HG02973 (cell line): Measurements from ENCODE around the gene FAM193A.
"Not testable (repeated sequence)": the region's sequence is repeated elsewhere in the genome, so short reads cannot be mapped to it uniquely, and the experiment has no call there.

Experiments used
- ATAC-seq: cut with Tn5 transposase; IDR thresholded peaks from one replicate; pipeline ENCODE4 v1.9.1; 2021; ENCODE audit warnings: moderate library complexity; ENCODE audit not compliant: unreplicated experiment

Gene FAM193A

DNA sequence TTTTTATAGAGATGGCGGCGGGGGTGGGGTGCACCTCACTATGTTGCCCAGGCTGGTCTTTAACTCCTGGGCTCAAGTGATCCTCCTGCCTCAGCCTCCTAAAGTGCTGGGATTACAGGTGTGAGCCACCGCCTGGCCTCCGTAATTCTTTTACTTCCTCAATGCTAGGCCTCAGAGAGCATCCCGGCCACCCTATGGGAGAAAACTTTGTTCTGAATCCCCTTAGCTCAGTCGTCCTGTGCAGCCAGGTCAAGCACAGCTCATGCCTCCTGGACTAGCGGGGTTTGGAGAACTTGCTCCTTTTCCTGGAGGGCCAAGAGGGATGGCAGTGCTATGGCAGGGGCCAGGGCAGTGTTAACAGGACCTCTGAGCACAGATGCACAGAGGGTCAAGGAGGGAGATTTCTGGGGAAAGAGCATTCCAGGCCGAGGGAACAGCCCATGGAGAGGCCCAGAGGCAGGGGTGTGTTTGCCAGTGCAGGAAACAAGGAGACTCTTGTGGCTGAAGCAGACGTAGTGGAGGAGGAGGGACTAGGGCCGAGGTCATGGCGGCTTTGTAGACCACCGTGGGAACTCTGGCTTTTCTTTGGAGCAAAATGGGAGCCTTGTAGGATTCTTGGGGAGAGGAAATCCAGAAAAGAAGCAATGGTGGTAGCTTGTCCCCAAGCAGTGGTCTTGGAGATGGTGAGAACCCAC, 229.5 kb downstream of the FAM193A start:
- ATAC-seq: no peak

DNA sequence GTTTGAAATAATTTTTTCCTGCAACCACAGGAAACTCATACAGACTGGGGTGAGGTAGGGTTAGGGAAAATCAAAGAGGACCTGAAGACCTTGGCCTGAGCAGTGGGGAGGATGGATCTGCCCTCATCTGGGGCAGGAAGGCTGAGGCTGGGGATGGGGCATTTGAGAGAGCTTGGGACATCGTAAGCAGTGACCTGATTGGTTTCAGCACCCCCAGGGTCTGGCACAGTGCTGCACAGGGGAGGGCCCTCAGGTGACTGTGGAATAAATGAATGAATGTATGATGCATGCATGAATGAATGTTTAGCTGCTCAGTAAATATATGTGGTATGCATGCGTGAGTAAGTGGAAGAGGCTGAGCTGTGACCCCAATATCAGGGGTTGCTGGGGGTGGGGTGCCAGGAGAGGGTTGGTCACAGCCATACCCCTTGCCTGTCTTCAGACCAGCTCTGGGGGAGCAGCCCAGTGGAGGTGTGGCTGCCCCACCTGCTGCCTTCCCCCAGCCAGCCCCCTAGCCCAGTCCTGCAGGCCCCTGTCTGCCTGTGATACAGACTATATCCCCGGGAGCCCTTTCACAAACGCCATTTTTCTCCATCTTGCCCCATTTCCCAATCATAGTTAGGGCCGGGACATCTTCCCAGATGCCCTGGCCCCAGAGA, 230.7 kb downstream of the FAM193A start:
- no peak for ATAC-seq

DNA sequence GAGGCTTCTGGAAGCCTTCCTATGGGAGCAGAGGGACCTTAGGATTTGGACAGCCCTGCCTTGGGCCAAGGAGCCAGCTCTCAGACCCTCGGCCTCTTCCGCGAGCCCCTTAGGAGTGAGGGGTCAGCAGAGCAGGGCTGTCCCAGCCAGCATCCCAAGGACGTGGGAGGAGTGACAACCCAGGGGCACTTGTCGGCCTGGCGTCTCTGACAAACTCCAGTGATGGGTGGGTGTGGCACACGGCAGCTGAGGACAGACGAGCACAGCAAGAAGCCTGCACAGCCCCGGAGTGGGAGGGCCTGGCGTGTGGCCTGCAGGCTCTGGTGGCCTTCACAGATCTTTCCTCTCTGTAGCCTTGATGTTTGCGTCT, 231.2 kb downstream of the FAM193A start:
- ATAC-seq: no peak

DNA sequence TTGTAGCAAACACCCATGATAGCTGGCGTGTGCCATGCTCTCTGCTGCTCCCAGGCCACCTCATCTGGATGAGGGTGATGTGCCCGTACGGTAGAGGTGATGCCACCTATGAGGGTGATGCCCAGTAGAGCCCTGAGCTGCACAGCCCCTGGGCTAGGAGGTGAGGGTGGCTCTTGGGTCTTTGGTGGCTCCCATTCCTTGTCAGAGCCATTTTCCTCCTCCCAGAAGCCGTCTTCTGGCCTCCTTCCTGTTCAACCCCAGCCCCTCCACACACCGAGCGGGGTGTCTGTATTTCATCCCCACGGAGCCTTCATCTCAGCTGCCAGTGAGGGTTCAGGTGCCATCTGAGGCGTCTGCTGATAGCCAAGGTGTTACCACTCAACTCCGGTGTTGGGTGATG, 231.7 kb downstream of the FAM193A start:
- ATAC-seq: no peak

DNA sequence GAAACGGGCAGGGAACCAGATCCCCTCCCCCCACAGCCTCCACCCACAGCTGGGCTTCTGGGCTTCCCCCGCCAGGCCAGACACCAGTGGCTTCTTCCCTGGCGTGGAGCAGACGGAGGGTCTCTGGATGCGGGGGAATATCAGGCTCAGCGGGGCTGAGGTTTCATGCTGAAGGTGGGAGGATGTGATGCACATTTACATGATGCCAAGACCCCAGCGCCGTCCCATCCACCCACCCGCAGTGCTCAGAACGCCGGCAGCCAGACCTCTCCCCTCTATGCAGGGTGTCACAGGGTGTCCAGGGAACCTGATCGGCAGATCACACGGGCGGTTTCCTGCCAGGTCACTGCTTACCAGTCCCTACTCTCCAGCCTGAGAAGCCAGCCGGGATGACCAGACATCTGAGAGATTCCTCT, 232.5 kb downstream of the FAM193A start:
- no peak for ATAC-seq

DNA sequence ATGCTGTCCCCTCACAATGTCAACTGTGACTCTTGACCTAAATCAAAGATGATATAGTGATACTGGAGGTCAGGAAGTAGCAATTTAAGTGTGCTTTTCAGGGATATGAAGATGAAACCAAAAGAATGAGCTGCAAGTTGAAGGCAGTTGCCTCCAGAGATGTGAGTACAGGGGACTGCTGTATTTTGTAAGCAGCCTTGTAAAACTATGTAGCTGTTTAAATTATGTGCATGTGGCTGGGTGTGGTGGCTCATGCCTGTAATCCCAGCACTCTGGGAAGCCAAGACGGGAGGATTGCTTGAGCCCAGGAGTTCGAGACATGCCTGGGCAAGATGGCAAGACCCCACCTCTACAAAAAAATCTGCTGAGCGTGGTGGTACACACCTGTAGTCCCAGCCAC, 234.8 kb downstream of the FAM193A start:
- no peak for ATAC-seq

DNA sequence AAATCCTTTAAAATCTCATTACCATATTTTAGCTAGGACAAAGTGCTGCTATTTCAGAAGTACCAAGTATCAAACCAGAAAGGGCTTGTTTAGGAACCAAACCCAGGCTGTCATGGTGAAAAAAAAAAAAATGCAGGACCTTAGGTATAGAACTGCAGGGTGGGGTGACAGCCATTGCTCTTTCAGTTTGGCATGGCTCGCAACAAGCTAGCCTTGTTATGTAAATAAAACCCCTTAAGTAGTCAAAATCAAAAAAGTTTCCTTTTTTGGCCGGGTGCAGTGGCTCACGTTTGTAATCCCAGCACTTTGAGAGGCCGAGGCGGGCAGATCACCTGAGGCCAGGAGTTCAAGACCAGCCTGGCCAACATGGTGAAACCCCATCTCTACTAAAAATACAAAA, 244.2 kb downstream of the FAM193A start:
- ATAC-seq: not testable (repeated sequence)

DNA sequence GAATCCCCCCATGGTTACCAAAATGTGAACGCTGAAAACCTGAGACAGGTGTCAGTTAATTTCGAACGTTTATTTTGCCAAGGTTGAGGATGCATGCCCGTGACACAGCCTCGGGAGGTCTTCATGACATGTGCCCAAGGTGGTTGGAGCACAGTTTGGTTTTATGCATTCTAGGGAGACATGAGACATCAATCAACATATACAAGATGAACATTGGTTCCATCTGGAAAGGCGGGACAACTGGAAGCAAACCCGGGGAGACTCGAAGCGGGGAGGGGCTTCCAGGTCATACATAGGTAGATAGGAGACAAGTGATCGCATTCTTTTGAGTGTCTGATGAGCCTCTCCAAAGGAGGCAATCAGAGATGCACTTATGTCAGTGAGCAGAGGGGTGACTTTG, 245.5 kb downstream of the FAM193A start:
- no peak for ATAC-seq
